ENCODE results near the gene ABCA2. TPM values are rescaled to one million over a fixed set of nuclear protein-coding genes. Genes with fewer than 3 reads are reported as not detected.

The ABCA2 gene
- polyA plus RNA-seq, 10 donors: 11.5 to 18.7 (median 16.7) TPM

DNA sequence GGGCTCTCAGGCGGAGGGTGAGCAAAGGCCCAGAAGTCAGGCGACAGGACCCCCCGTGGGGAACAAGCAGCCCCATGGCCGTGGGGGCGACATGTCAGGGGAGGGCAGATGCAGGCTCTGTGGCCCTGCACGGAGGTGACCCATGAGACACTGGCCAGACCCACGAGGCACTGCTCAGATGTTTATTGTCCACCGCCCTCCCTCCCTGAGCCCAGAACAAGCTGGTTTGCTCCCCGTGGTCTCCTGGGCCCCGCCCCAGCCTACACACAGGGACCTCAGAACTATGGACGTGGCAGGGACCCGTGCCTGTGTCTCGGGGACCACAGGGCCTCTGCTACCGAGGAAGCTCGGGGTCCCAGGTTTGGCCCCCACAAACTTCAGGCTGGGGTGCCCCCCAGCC lies 2.0 kb upstream of the ABCA2 start:
- DNase-seq: no peak

DNA sequence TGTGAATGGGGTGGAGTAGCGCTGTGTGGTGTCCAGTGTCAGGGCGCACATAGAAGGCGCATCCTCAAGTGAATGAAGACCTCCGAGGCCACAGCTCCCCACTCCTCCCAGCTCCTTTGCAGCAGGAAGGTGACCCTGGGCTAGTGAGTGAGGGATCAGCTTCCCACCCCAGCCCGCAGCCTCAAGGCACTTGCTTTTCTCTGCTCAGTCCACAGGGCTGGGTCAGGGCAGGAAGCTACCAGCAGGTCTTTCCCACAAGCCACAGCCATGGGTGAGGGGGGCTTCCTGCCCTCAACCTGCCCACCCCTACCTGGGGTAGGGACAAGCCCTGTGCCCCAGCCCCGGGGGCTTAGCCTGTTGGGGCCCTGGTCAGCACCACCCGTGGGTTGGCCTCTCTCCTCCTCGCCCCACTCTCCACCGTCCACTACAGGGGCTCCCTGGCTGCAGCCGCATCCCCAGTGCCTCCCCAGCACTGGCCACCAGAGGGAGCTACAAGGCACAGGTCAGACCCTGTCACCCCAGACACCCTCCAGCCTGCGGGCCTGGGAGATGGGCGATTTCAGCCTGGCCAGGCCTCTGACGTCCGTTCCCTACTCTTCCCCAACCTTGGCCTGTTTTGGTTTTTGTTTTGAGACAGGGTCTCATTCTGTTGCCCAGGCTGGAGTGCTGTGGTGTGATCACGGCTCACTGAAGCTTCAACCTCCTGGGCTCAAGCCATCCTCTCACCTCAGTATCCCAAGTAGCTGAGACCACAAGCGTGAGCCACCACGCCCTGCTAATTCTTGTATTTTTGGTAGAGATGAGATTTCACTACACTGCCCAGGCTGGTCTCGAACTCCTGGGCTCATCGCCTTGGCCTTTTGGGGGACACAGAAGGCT lies 1.3 kb upstream of the ABCA2 start:
- DNase-seq: peak in 2 of 3 donors; percentile 56 to 81

- peak; percentile 52 to 69 (median 68) for DNase-seq
Measured at GRCh38 chr9:137028263-137029057, 423 bp upstream of the ABCA2 start.

DNA sequence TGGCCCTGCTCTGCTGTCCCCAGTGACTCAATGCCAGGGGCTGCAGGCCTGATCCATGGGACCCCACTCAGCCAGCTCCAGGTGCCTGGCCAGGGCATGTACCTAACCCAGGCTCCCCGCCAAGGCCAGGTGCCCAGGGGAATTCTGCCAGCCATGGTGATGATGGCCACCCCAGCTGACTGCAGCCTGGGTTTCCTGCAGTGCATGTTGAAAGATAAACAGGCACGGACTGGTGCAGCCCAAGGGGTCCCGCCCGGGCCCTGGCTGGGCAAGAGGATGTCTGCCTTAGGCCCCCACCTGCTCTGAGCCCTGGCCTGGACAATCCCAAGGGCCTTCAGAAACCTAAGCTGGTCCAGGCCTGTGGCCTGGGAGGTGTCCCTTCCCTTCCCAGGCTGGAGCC lies 1.2 kb downstream of the ABCA2 start:
- DNase-seq: no peak

DNA sequence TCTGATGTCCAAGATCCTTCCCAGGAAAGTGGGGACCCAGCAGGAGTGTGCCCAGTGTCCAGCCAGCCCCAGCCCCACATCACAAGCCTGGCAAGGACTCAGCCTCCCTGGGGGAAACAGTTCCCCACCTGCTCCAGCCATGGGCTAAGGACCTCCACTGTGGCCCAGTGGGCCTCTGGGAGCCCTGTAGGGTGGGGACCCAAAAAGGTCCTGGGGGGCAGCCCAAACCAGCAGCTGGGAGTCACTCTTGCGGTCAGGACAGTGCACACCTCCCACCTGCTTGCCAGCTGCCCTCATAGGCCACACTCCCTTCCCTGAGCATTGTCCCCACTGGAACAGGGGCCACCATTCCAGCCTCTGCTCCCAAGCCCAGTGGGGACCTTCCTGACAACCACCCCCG lies 1.7 kb downstream of the ABCA2 start:
- no peak for DNase-seq

- no peak for DNase-seq
Measured at GRCh38 chr9:137025517-137025966, 2.5 kb downstream of the ABCA2 start.

DNA sequence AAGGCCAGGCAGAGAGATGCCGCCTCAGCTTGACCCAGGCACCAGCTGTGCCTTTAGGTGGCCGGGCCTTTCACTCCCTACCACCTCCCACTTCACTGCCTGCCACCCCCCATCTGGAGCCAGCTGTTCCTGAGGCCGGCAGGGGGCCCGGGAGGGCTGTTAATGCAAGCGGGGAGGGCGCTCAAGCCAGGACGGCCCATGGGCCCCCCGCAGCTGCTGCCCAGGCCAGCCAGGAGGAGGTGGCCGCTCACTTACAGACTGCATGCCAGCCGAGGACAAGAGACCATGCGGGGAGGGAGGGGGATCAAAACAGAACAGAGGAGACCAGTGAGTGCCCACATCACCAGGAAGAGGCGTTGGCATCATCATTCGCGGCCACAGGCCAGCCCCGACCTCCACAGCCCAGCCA lies 4.5 kb downstream of the ABCA2 start:
- no peak for DNase-seq

GRCh38 chr9:137023157-137023556 lies 4.9 kb downstream of the ABCA2 start:
- no peak for DNase-seq

- DNase-seq: no peak
Measured at GRCh38 chr9:137022662-137023008, 5.4 kb downstream of the ABCA2 start.

GRCh38 chr9:137021979-137022661 lies 5.9 kb downstream of the ABCA2 start:
- DNase-seq: peak in 1 of 3 donors; percentile 26

GRCh38 chr9:137021568-137021978 lies 6.5 kb downstream of the ABCA2 start:
- no peak for DNase-seq

DNA sequence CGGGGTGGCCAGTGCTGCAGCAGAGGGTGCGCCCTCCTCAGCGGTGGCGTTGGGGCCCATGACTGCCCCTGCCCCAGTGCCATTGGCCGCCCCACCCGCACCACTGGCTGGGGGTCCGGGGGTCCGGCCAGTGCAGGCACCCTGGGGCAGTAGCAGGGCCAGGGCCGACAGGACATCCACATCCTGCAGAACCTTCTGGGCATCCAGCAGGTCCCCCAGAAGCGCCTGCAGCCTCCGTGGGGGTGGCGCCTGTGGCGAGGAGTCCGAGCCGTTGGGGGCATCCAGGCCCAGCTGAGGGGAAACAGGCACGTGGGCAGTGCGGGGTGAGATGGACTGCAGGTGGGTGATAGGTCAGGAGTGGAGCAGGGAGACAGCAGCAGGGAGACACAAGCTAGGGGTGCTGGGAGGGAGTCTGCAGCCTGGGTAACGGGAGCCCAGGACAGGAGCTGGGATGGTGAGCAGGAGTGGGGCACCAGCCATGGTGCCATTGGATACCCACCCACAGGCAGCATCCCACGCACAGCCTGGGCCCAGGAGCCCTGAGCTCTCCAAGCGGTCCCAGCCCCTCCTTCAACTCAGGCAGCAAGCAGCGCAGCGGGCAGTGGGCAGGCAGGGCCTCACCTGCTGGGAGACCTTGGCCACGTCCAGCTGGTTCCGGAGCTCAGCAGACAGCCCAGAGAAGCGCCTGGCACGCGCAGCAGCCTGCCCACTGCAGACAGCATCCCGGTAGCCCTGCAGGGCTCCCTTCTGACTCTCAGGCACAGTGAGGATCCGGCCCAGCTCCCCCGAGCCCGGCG lies 7.1 kb downstream of the ABCA2 start:
- no peak for DNase-seq

DNA sequence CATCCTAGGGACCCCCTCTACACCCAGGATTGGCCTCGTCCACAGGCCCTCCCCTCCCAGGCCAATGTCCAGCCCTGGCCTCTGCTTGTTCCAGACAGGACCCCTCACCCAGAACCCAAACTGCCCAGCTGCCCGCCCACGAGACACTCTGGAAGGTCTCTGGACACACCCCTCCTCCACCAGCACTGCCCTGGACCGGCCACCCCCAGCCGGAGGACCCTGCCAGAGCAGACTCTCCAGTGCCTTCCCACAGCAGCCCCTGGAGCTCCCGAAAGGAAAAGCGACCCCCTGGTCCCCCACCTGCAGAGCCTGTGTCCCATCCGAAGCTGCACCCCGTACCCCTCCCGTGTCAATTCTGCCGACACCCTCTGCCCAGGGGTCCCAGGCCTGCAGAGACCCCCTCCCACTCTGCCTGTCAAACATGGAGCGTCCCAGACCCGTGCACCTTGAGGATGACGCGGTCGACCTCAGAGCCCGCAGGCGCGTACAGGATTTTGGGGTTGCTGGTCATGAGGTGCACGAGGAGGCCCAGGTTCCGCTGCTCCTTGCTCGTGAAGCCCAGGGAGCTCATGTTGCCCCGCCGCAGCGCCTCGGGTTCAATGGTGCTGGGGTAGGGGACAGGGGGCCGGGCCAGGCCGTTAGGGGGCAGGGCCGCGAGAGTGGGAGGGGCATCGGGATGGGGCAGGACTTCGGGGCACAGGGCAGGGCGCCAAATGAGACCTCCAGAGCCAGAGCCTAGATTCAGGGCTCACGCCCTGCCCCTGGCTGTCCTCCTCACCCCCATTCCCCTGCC lies 8.0 kb downstream of the ABCA2 start:
- no peak for DNase-seq

DNA sequence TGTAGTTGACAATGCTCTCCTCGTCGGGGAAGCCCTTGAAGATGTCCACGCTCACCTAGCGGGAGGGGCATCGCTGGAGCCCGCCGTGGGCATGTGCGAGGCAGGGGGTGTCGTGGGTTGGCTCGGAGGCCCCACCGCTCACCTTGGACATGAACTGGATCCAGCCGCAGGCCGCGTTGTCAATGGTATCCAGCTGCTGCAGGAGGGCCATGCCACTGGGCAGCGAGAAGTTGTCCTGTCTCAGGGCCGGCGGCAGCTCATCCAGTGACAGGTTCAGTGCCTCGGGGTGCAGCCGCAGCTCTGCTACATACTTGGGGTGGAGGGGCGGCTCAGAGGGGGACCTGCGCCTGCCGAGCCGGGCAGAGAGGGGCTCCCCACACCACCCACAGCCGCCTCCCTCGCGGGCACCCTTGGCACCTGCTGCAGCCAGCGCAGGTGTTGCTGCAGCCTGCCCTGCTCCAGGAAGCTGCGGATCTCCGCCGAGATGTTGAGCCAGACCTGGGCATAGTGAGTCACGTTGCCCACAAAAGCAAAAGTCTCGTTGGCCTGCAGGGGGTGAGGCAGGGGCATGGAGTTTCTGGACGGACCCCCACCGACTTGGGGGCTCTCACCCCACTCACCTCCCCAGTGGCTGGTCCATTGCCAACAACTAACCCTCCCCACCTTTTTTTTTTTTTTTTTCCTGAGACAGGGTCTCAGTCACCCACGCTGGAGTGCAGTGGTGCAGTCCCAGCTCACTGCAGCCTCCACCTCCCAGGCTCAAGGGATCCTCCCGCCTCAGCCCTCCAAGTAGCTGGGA lies 9.1 kb downstream of the ABCA2 start:
- no peak for DNase-seq

GRCh38 chr9:137017791-137018497 lies 10.1 kb downstream of the ABCA2 start:
- no peak for DNase-seq

- DNase-seq: no peak
Measured at GRCh38 chr9:137017071-137017470, 11.0 kb downstream of the ABCA2 start.

DNA sequence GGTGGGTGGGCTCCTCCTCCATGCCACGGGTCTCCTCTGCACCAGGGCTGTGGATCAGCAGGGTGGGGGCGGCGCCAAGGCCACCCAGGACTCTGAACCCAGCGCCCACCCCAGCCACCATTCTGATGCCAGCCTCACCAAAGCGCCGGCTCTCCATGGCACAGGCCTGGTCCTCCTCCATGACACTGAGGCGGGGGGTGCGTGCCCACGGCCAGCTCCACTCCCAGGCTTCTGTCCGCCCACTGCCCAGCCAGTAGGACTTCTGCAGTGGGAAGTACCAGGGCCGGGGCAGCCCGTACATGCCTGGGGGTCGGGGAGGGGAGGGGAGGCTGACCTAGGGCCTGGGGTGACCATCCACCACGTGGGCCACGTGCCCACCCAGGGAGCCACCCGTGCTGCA lies 11.6 kb downstream of the ABCA2 start:
- DNase-seq: no peak

- DNase-seq: no peak
Measured at GRCh38 chr9:137015976-137016375, 12.1 kb downstream of the ABCA2 start.

DNA sequence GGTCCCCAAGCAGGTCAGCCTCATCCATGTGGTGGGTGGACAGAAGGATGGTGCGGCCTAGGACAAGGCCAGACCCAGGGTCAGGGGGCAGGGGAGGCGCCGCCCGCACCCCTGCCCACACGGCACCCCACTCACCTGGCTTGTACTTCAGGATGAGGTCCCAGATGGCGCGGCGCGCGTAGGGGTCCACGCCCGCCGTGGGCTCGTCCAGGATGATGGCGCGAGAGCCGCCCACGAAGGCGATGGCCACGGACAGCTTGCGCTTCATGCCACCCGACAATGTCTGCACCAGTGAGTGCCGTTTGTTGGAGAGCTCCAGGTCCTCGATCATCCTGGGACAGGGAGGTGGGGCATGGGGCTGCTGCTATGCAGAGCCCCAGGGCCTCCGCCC lies 12.5 kb downstream of the ABCA2 start:
- no peak for DNase-seq
